MCF 10A (cell line): ENCODE results near the gene KY. TPM values are rescaled to one million over a fixed set of nuclear protein-coding genes. Genes with fewer than 3 reads are reported as not detected.

Source experiments
- BruUV-seq: library from RNA; stranded (reverse); fragments of 400-500 nt; replicated peaks from 2 replicates; lab custom pipeline; 2021; lab: Mats Ljungman, UMichigan
- CTCF ChIA-PET: fragments of 300-600 bp; sonication (Branson Sonifier 250); formaldehyde crosslinking; extraction: SDS; loops from one replicate; lab custom pipeline; 2021; ENCODE audit warnings: antibody characterized with exemption, inconsistent platforms; lab: Yijun Ruan, JAX
- POLR2A ChIA-PET: fragments of 300-600, 350-650 bp; sonication (Branson Sonifier 250); formaldehyde crosslinking; extraction: SDS; loops from one replicate; lab custom pipeline; 2020; ENCODE audit warnings: antibody characterized with exemption, inconsistent platforms; lab: Yijun Ruan, JAX
- DNase-seq: peaks from one replicate; pipeline ENCODE4 v3.0.0-alpha.2; 2018; ENCODE audit not compliant: unreplicated experiment
- H3K27ac Mint-ChIP-seq: one replicate; pipeline ENCODE4 v1.8.0; 2022; ENCODE audit warnings: mild to moderate bottlenecking, low read depth, mixed read lengths; ENCODE audit not compliant: unreplicated experiment
- H3K27me3 Mint-ChIP-seq: one replicate; pipeline ENCODE4 v1.8.0; 2022; ENCODE audit warnings: mixed read lengths; ENCODE audit not compliant: insufficient read depth, unreplicated experiment
- H3K36me3 Mint-ChIP-seq: one replicate; pipeline ENCODE4 v1.8.0; 2022; ENCODE audit warnings: mild to moderate bottlenecking, moderate library complexity, mixed read lengths; ENCODE audit not compliant: insufficient read depth, unreplicated experiment
- H3K4me1 Mint-ChIP-seq: one replicate; pipeline ENCODE4 v1.8.0; 2022; ENCODE audit warnings: mixed read lengths; ENCODE audit not compliant: insufficient read depth, unreplicated experiment
- H3K4me3 Mint-ChIP-seq: one replicate; pipeline ENCODE4 v1.8.0; 2022; ENCODE audit warnings: mild to moderate bottlenecking, moderate library complexity, mixed read lengths; ENCODE audit not compliant: unreplicated experiment
- H3K9me3 Mint-ChIP-seq: one replicate; pipeline ENCODE4 v1.8.0; 2022; ENCODE audit warnings: mixed read lengths; ENCODE audit not compliant: unreplicated experiment
- CTCF ChIP-seq: fragments of 200-600 bp; IDR thresholded peaks from one replicate; pipeline ENCODE4 v1.8.0; 2022; ENCODE audit warnings: antibody characterized with exemption, mild to moderate bottlenecking; ENCODE audit not compliant: unreplicated experiment
- intact Hi-C: fragments of 100-400 bp; cut with micrococcal nuclease; formaldehyde crosslinking; loops from 2 replicates; pipeline ENCODE4 v1.14.1; 2022
- total RNA-seq: library from RNA; stranded (reverse); gene quantifications from 2 replicates; pipeline ENCODE4 v1.2.3, GENCODE V29; 2022

The KY gene
- total RNA-seq, 1 experiment from 2014 or later: not detected

DNA sequence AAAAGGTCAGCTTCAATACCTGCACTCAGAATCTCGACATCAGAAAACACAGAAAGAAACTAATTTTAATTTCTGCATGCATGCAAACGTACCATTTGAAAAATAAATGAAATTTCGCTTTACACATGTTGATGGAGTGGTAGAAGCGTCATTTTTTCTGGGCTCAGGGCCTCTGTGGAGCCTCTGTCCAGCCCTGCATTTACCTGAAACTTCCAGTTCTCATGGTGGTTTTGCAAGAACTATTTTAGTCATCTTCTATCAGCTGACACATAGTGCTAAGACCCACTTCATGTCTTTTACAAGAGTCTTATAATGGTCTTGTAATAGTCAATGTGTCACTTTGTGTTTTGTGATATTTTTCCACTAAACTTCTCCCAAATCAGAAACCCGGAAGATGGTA lies 5.3 kb downstream of the KY start:
- no peak for DNase-seq
- H3K27ac Mint-ChIP-seq: no peak overlapping the region
- no peaks in the 10 kb centered on the region for H3K27me3 Mint-ChIP-seq
- intact Hi-C loops: no loop called here
- no peaks in the 10 kb centered on the region for H3K9me3 Mint-ChIP-seq
- no peak overlapping the region for H3K4me3 Mint-ChIP-seq
- BruUV-seq: no TSS peak
- ChIA-PET POLR2A (no interaction called here), CTCF (interaction anchor here (1.7 kb wide), 1 partner anchor 45 kb away, joined by 8 read pairs; no protein-coding TSS in a partner anchor)
- TF ChIP-seq CTCF: no peak
- no peaks in the 10 kb centered on the region for H3K36me3 Mint-ChIP-seq
- H3K4me1 Mint-ChIP-seq: no peaks in the 10 kb centered on the region

DNA sequence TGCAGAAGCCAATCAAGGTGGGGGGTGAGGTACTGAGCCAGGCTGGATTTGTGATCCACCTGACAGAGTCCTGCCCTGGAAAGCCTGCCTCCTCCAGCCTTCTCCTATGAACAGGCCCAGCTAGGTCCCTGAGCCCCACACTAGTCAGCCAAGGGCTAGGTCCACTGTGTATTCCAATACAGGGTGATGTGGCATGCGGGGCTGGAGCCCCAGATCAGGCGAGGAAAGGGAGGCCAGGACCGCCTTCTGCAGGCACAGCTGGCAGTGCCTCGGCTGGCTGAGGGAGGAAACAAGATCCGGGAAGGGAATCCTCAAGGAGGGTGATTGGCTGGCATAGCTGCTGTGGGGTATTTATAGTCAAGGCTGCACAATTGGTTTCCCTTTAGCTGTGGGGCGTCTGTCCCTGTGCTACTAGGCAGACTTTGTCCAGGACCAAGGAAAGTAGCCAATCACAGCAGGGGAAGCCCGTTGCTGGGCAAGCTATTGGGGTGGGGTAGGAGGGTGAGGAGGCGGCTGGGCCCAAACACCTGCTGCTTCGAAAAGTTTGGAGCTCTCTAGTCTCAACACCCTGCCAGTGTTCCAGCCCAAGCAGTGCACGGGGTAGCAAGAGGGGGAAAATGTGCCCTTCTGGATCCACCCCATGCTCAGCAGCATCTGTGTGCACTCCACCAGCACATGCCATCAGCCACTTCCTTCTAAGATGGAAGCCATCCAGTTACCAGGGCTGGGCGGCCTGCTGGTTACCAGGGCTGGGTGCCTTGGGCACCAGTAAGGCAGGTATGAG lies 5.9 kb downstream of the KY start:
- H3K27me3 Mint-ChIP-seq: no peaks in the 10 kb centered on the region
- H3K4me3 Mint-ChIP-seq: no peak overlapping the region
- intact Hi-C loops: no loop called here
- TF ChIP-seq CTCF: no peak
- ChIA-PET CTCF (interaction anchor here (0.8 to 1.7 kb wide), 2 partner anchors 13 to 44 kb away, joined by 3 to 8 read pairs; no protein-coding TSS in a partner anchor), POLR2A (no interaction called here)
- H3K4me1 Mint-ChIP-seq: no peaks in the 10 kb centered on the region
- no peaks in the 10 kb centered on the region for H3K9me3 Mint-ChIP-seq
- BruUV-seq: no TSS peak
- H3K27ac Mint-ChIP-seq: no peak overlapping the region
- no peaks in the 10 kb centered on the region for H3K36me3 Mint-ChIP-seq
- DNase-seq: no peak

DNA sequence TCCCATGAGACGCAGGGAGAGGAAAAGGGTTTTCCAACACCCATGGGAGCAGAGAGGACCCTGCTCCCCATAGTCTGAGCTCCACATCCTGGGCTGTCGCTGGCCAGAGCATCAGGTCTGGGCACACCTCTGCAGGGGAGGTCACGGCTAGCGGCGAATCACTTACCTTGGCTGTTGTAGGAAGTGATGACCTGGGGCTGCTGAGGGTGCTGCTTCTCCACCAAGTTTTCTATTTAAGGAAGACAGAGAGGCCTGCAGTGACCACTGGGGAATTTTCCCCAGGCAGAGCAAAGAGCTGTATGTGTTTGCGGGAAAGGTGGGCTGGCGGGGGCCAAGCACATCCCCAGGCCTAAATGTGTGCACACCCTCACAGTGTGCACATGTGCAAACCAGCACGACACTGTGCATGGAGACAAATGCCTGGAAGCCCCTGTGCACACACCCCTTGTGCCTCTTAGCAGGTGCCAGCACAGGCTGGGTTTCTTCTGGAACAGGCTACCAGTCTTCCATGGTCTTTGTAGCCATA lies 7.6 kb downstream of the KY start:
- no peaks in the 10 kb centered on the region for H3K4me1 Mint-ChIP-seq
- no peak overlapping the region for H3K27ac Mint-ChIP-seq
- no peaks in the 10 kb centered on the region for H3K36me3 Mint-ChIP-seq
- no peaks in the 10 kb centered on the region for H3K9me3 Mint-ChIP-seq
- no peak for TF ChIP-seq CTCF
- ChIA-PET CTCF (interaction anchor here (0.5 to 0.8 kb wide), 2 partner anchors 42 to 738 kb away, joined by 4 read pairs; no protein-coding TSS in a partner anchor), POLR2A (no interaction called here)
- intact Hi-C loops: no loop called here
- no peak overlapping the region for H3K4me3 Mint-ChIP-seq
- no peak for DNase-seq
- H3K27me3 Mint-ChIP-seq: no peaks in the 10 kb centered on the region
- BruUV-seq: no TSS peak

DNA sequence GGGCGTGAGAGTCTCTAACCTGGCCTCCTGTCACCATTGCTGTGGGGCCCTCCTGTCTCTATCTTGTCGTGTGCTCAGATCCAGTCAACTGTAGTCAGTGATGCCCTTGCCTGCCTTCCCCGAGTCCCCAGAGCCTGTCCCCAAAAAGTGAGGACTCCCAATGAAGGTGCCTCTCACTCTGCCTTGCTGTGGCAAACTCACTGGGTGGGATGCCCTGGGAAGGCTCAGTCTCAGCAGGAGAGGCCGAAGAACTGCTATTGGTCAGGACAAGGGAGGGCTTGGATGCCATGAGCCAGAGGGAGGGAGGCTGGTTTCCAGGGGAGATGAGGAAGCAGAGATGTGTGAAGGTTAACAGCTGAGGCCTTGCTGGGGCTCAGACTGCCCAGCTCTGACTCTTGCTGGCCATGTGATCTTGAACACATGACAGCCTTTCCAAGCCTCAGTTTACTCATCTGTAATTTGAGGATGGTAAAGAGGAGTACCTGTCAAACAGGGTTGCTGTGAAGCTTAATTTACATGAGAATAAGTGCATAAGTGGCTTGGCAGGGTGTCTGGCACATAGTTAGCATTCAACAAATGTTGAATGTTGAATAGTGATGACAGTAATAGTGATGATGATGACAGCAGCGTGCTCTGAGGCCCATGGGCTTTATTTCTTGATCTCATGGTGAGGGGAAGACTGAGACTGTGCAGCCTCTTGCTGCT lies 8.2 kb downstream of the KY start:
- no peak for TF ChIP-seq CTCF
- BruUV-seq: no TSS peak
- DNase-seq: no peak
- no peaks in the 10 kb centered on the region for H3K9me3 Mint-ChIP-seq
- no peaks in the 10 kb centered on the region for H3K27me3 Mint-ChIP-seq
- H3K4me3 Mint-ChIP-seq: no peak overlapping the region
- no peak overlapping the region for H3K27ac Mint-ChIP-seq
- ChIA-PET CTCF (interaction anchor here (0.5 to 1.4 kb wide), 3 partner anchors 41 to 739 kb away, joined by 3 to 4 read pairs (median 4); no protein-coding TSS in a partner anchor), POLR2A (no interaction called here)
- H3K4me1 Mint-ChIP-seq: no peaks in the 10 kb centered on the region
- no peaks in the 10 kb centered on the region for H3K36me3 Mint-ChIP-seq
- intact Hi-C loops: no loop called here
